Activated naive CD8-positive, alpha-beta T cell treated with anti-CD3 and anti-CD28 coated beads, Interleukin-2, amount 50 U/mL, for 24 hours (primary cell): Measurements from ENCODE around the gene ATP6V0A1.
A peak's percentile ranks its signal among the peaks of the same experiment; 100 is the strongest.
"Not testable (repeated sequence)": the region's sequence is repeated elsewhere in the genome, so short reads cannot be mapped to it uniquely, and the experiment has no call there.

Source experiments
- ATAC-seq: fragments of 150-1000 bp; cut with Tn5 transposase; one replicate; pipeline ENCODE4 v1.10.0; 2021
- DNase-seq: peaks from one replicate; pipeline ENCODE4 v3.0.0; 2021
- H3K27ac Mint-ChIP-seq: one replicate; pipeline ENCODE4 v1.8.0; 2021; ENCODE audit warnings: mild to moderate bottlenecking, mixed read lengths
- H3K27me3 Mint-ChIP-seq: one replicate; pipeline ENCODE4 v1.8.0; 2021; ENCODE audit warnings: mixed read lengths
- H3K36me3 Mint-ChIP-seq: one replicate; pipeline ENCODE4 v1.8.0; 2021; ENCODE audit warnings: low read depth, mixed read lengths
- H3K4me1 Mint-ChIP-seq: one replicate; pipeline ENCODE4 v1.8.0; 2021; ENCODE audit warnings: mixed read lengths
- H3K4me3 Mint-ChIP-seq: one replicate; pipeline ENCODE4 v1.8.0; 2021; ENCODE audit warnings: mild to moderate bottlenecking, moderate library complexity, mixed read lengths
- H3K9me3 Mint-ChIP-seq: one replicate; pipeline ENCODE4 v1.8.0; 2021; ENCODE audit warnings: mixed read lengths

ATP6V0A1 gene

GRCh38 chr17:42477824-42478223 lies 19.1 kb downstream of the ATP6V0A1 start:
- H3K36me3 Mint-ChIP-seq: peaks cover 24% of the 10 kb centered on the region
- not testable (repeated sequence) for H3K9me3 Mint-ChIP-seq, H3K4me3 Mint-ChIP-seq, H3K27me3 Mint-ChIP-seq, H3K27ac Mint-ChIP-seq, DNase-seq, ATAC-seq
- peaks cover 18% of the 10 kb centered on the region for H3K4me1 Mint-ChIP-seq

GRCh38 chr17:42484304-42484703 lies 25.6 kb downstream of the ATP6V0A1 start:
- H3K9me3 Mint-ChIP-seq: no peaks in the 10 kb centered on the region
- no peak overlapping the region for H3K4me3 Mint-ChIP-seq
- peaks cover 33% of the 10 kb centered on the region for H3K4me1 Mint-ChIP-seq

GRCh38 chr17:42485680-42486079 lies 27.0 kb downstream of the ATP6V0A1 start:
- H3K36me3 Mint-ChIP-seq: peaks cover 28% of the 10 kb centered on the region
- H3K4me3 Mint-ChIP-seq: no peak overlapping the region
- peaks cover 2% of the 10 kb centered on the region for H3K27me3 Mint-ChIP-seq
- DNase-seq (no peak), ATAC-seq (no peak)
- no peak overlapping the region for H3K27ac Mint-ChIP-seq
- no peaks in the 10 kb centered on the region for H3K9me3 Mint-ChIP-seq
- peaks cover 27% of the 10 kb centered on the region for H3K4me1 Mint-ChIP-seq

More at GRCh38 chr17:42484304-42484703, 25.6 kb downstream of the ATP6V0A1 start:
- Mint-ChIP-seq H3K27ac (peak overlapping the region; percentile 77), H3K27me3 (no peaks in the 10 kb centered on the region), H3K36me3 (peaks cover 21% of the 10 kb centered on the region)
- peak; percentile 66 for DNase-seq
- ATAC-seq: peak; percentile 100

- Mint-ChIP-seq H3K4me1 (peaks cover 27% of the 10 kb centered on the region), H3K4me3 (no peak overlapping the region), H3K9me3 (no peaks in the 10 kb centered on the region), H3K27ac (no peak overlapping the region), H3K27me3 (peaks cover 2% of the 10 kb centered on the region), H3K36me3 (peaks cover 27% of the 10 kb centered on the region)
- DNase-seq: no peak
- ATAC-seq: no peak
Observed at GRCh38 chr17:42488032-42488431, 29.4 kb downstream of the ATP6V0A1 start.

GRCh38 chr17:42493319-42493718 lies 34.6 kb downstream of the ATP6V0A1 start:
- no peak for ATAC-seq
- H3K27ac Mint-ChIP-seq: no peak overlapping the region
- H3K4me3 Mint-ChIP-seq: no peak overlapping the region

GRCh38 chr17:42494673-42495072 lies 36.0 kb downstream of the ATP6V0A1 start:
- ATAC-seq (no peak), DNase-seq (no peak)
- Mint-ChIP-seq H3K4me1 (peaks cover 3% of the 10 kb centered on the region), H3K9me3 (no peaks in the 10 kb centered on the region), H3K27ac (no peak overlapping the region), H3K27me3 (peaks cover 2% of the 10 kb centered on the region), H3K4me3 (no peak overlapping the region), H3K36me3 (peaks cover 16% of the 10 kb centered on the region)

More at GRCh38 chr17:42493319-42493718, 34.6 kb downstream of the ATP6V0A1 start:
- peaks cover 20% of the 10 kb centered on the region for H3K36me3 Mint-ChIP-seq
- H3K27me3 Mint-ChIP-seq: peaks cover 2% of the 10 kb centered on the region
- H3K9me3 Mint-ChIP-seq: no peaks in the 10 kb centered on the region
- no peak for DNase-seq
- H3K4me1 Mint-ChIP-seq: peaks cover 3% of the 10 kb centered on the region

DNA sequence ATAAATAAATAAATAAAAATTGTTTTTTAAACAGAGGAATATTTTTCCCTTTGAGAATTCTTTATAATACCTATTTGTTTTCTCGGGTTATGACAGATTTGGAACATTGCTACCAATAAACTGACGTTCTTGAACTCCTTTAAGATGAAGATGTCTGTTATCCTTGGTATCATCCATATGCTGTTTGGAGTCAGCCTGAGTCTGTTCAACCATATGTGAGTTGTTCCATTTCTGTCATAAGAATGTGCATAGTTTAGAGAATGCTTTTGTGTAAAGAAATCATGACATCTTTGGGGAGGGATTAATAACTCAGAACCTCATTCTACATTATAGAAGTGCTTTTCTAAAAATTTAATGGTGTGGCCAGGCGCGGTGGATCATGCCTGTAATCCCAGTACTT lies 40.1 kb downstream of the ATP6V0A1 start:
- Mint-ChIP-seq H3K4me3 (no peak overlapping the region), H3K9me3 (no peaks in the 10 kb centered on the region), H3K36me3 (peaks cover 21% of the 10 kb centered on the region), H3K27me3 (no peaks in the 10 kb centered on the region), H3K4me1 (peaks cover 4% of the 10 kb centered on the region), H3K27ac (no peak overlapping the region)
- no peak for DNase-seq
- no peak for ATAC-seq

- ATAC-seq (no peak), DNase-seq (no peak)
- H3K4me1 Mint-ChIP-seq: peaks cover 2% of the 10 kb centered on the region
- H3K9me3 Mint-ChIP-seq: no peaks in the 10 kb centered on the region
- H3K36me3 Mint-ChIP-seq: peaks cover 16% of the 10 kb centered on the region
- no peak overlapping the region for H3K4me3 Mint-ChIP-seq
- H3K27me3 Mint-ChIP-seq: no peaks in the 10 kb centered on the region
- H3K27ac Mint-ChIP-seq: no peak overlapping the region
Observed at GRCh38 chr17:42502091-42502490, 43.4 kb downstream of the ATP6V0A1 start.

GRCh38 chr17:42502926-42503325 lies 44.2 kb downstream of the ATP6V0A1 start:
- Mint-ChIP-seq H3K4me1 (peaks cover 2% of the 10 kb centered on the region), H3K36me3 (peaks cover 21% of the 10 kb centered on the region), H3K9me3 (no peaks in the 10 kb centered on the region), H3K27ac (no peak overlapping the region), H3K27me3 (no peaks in the 10 kb centered on the region), H3K4me3 (no peak overlapping the region)
- ATAC-seq: no peak
- DNase-seq: no peak

DNA sequence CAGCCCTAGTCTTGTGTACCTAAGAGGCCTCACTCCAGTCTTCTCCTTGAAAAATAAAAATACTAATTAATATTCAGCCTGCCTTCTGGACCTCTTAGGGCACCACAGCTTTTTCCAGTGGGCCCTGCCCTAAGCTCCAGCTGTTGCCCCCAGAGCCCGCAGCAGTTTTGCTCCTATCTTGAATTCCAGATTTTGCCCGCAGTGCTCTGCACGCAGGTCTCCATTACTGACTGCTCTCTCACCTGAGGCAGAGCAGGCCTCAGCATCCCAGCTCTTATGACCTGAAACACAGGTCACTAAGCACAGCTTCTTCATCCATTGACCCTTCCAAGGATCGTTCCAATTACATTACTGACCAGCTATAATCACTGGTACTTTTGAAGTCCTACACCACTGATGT lies 49.0 kb downstream of the ATP6V0A1 start:
- Mint-ChIP-seq H3K9me3 (no peaks in the 10 kb centered on the region), H3K4me1 (peaks cover 2% of the 10 kb centered on the region), H3K27me3 (peaks cover 2% of the 10 kb centered on the region), H3K36me3 (peaks cover 16% of the 10 kb centered on the region), H3K27ac (no peak overlapping the region), H3K4me3 (no peak overlapping the region)
- no peak for ATAC-seq
- DNase-seq: no peak

DNA sequence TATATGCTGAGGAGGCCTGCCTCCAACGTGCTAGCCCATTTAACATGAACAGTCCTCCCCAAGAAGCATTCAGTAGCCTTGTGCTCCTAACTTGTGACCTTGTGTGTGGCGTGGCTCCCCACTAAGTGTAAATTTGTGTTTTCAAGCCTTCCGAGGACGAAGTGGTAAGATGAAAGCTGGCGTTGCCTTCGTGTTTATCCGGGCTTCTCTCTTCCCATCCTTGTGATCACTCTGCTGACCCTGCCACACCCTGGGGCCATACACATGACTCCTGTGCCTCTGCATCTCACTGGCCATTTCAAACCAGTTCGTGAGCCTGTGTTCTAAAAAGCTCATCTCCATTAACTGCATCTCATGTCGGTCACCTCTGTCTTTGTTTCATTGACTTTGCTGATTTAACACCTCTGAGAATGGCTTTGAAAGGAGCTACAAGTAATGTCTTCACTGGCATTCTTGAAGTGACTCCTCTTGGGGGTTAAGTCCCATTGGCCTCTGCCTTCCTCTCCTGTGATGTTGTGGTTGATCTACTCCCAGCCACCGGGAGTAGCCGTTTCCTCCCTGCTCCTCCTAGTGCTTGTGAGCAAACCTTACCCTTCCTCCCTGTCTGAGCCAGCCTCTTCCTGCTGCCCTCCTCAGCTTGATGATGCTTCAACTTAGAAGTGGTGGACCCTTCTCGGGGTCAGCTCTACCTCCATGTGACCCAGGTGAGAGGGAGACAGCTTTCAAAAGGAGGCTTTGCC lies 49.9 kb downstream of the ATP6V0A1 start:
- no peak for DNase-seq
- Mint-ChIP-seq H3K4me1 (no peaks in the 10 kb centered on the region), H3K36me3 (peaks cover 12% of the 10 kb centered on the region), H3K27me3 (peaks cover 2% of the 10 kb centered on the region), H3K27ac (no peak overlapping the region), H3K9me3 (no peaks in the 10 kb centered on the region), H3K4me3 (no peak overlapping the region)
- ATAC-seq: no peak

GRCh38 chr17:42509409-42509808 lies 50.7 kb downstream of the ATP6V0A1 start:
- no peak for DNase-seq
- H3K36me3 Mint-ChIP-seq: peaks cover 12% of the 10 kb centered on the region
- H3K4me3 Mint-ChIP-seq: no peak overlapping the region
- peaks cover 2% of the 10 kb centered on the region for H3K27me3 Mint-ChIP-seq
- no peak overlapping the region for H3K27ac Mint-ChIP-seq
- no peaks in the 10 kb centered on the region for H3K9me3 Mint-ChIP-seq
- no peaks in the 10 kb centered on the region for H3K4me1 Mint-ChIP-seq
- no peak for ATAC-seq

DNA sequence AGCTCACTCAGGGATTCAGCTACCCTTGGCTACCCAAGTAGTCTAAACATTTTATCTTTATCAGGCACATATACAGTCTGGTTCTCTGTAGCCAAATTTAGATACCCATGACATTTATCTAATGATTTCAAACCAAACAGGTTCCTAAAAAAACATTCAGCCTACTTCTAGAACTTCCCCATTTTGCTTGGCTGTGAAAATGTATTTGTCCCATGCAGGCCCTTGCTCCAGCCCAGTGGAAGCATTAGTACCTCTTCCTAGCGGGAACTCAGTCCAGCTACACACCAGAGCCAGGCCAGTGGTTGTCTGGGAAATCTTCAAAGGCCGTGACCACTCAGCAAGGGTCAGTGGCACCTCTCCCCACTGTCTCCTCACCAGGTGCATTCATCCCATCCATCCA lies 51.2 kb downstream of the ATP6V0A1 start:
- H3K4me1 Mint-ChIP-seq: no peaks in the 10 kb centered on the region
- ATAC-seq (no peak), DNase-seq (no peak)
- peaks cover 12% of the 10 kb centered on the region for H3K36me3 Mint-ChIP-seq
- no peak overlapping the region for H3K4me3 Mint-ChIP-seq
- no peak overlapping the region for H3K27ac Mint-ChIP-seq
- H3K27me3 Mint-ChIP-seq: peaks cover 2% of the 10 kb centered on the region
- H3K9me3 Mint-ChIP-seq: no peaks in the 10 kb centered on the region

- peaks cover 9% of the 10 kb centered on the region for H3K36me3 Mint-ChIP-seq
- ATAC-seq: no peak
- no peaks in the 10 kb centered on the region for H3K9me3 Mint-ChIP-seq
- peaks cover 2% of the 10 kb centered on the region for H3K27me3 Mint-ChIP-seq
- H3K27ac Mint-ChIP-seq: no peak overlapping the region
- no peak overlapping the region for H3K4me3 Mint-ChIP-seq
- DNase-seq: no peak
- H3K4me1 Mint-ChIP-seq: no peaks in the 10 kb centered on the region
Observed at GRCh38 chr17:42512246-42512645, 53.6 kb downstream of the ATP6V0A1 start.

DNA sequence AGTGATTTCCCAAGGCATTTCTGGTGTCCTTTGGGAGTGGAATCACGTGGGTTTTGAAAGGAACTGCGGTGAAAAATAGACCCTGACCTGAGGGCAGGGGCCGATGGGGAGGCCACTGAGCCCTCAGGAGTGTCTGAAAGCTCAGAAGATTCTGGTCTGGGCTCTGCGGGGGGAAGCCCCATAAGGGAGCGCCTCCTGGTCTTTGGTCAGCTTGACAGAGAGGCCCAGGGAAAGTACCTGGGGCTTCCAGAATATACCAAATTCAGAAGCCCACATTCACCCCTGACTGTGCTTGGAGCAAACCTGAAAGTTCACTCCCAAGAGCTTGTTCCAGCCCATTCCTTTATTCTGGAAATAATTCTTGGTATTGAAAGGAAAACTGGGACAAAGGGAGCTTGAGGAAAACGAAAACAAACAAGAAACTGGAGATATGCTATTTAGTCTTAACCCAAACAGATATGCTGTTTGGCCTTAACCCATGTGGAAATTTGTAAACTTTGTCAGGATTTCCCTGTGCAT lies 54.1 kb downstream of the ATP6V0A1 start:
- no peak overlapping the region for H3K4me3 Mint-ChIP-seq
- no peak for DNase-seq
- peaks cover 3% of the 10 kb centered on the region for H3K4me1 Mint-ChIP-seq
- H3K9me3 Mint-ChIP-seq: no peaks in the 10 kb centered on the region
- H3K27ac Mint-ChIP-seq: no peak overlapping the region
- H3K36me3 Mint-ChIP-seq: peaks cover 6% of the 10 kb centered on the region
- ATAC-seq: no peak
- peaks cover 2% of the 10 kb centered on the region for H3K27me3 Mint-ChIP-seq
